HG02642 (cell line): ENCODE data around the gene STARD10.

Source experiments
- ATAC-seq: cut with Tn5 transposase; IDR thresholded peaks from one replicate; pipeline ENCODE4 v1.9.1; 2021; ENCODE audit warnings: mild to moderate bottlenecking; ENCODE audit not compliant: unreplicated experiment, poor library complexity

The STARD10 gene

DNA sequence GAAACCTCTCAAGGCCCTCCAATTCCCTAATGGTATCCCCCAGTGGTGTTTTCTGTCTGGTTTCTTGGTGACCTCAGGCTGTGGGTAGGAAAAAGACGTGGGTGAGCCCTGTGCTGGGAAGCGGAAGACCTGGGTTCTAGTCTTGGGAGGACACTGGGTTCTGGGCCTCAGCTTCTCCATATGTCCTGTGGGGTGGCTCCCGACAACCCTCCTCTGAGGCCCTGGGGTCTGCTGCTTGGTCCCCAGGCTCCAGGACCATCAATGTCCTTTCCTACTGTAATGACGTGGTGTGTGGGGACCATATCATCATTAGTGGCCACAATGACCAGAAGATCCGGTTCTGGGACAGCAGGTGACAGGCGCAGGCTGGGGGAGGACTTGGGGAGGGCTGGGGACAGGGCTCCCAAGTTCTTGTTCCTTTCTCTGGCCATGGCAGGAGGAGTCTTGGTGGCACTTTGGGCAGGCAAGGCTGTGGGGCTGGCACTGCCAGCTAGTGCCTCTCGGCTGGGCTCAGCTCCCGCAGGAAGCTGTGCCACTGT lies 33.2 kb upstream of the STARD10 start:
- ATAC-seq: no peak

DNA sequence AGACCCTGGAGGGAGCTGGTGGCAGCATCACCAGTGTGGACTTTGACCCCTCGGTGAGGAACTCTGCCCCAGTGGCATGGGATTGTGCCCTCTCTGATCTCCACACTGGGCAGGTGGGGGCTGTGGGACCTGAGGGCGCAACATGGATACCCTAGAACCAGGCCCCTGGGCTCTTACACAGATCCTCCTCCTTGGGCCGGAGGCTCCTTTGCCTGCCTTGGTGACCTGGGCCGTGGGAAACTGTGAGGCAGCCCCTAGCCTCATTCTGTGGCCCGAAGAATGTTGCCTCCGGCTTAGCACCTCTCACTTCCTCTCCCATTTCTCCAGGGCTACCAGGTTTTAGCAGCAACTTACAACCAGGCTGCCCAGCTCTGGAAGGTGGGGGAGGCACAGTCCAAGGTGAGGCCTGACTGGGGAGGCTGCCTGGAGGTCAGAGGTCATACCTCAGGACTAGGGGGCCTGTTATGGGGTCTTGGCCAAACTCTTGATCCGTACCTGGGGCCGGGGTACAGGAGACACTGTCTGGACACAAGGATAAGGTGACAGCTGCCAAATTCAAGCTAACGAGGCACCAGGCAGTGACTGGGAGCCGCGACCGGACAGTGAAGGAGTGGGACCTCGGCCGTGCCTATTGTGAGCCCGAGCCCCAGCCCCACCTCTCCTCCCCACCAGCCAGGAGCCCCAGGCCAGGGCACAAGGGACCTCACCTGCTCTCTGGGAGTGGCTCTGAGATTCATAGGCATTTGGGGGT lies 32.5 kb upstream of the STARD10 start:
- no peak for ATAC-seq

DNA sequence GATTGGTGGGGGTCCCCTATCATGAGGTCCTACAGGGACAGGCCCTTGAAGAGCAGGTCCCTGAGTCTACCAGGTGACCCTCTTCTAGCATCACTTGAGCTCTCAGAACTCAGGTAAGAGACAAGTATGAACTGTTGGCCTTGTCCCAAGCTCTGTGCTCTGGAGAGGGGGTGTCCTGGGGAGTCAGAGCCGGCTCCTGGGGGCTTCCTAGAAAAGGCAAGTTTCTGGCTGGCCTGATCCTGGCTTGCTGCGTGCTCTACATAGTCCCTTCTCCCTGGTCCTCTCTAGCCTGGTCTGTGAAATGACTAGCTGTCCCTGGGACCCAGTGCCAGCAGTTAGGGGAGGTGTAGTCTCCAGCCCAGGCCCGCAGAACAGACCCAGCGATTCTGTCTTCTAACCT lies 31.8 kb upstream of the STARD10 start:
- no peak for ATAC-seq

DNA sequence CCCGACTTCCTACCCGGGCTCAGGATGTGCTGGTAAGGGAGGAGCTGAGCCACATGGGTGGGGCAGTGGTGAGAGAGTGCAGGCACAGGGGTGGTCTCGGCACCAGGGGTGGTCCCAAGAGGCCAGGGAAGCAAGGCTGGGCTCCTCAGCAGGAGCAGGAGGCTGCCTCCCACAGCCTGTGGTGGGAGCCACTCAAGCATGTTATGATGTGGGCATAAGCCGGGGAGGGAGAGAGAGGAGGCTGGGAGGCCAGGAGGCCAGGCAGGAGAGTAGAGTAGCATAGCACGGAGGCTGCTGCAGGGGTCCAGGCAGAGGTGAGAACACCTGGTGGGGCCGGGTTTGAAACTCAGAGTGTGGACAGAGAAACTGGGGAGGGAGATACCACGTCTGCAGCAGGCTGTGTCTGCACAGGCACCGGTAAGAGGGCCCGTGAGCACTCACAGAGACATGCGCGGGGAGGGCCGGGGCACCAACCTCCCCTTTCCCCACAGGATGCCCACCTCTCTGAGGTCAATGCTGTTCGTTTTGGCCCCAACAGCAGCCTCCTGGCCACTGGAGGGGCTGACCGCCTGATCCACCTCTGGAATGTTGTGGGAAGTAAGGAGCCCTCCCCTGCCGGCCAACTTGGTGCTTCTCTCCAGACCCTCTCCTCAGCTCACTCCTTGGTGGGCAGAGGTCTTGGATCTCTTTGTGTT lies 31.1 kb upstream of the STARD10 start:
- no peak for ATAC-seq

- no peak for ATAC-seq
Observed at GRCh38 chr11:72824020-72824419, 30.2 kb upstream of the STARD10 start.

DNA sequence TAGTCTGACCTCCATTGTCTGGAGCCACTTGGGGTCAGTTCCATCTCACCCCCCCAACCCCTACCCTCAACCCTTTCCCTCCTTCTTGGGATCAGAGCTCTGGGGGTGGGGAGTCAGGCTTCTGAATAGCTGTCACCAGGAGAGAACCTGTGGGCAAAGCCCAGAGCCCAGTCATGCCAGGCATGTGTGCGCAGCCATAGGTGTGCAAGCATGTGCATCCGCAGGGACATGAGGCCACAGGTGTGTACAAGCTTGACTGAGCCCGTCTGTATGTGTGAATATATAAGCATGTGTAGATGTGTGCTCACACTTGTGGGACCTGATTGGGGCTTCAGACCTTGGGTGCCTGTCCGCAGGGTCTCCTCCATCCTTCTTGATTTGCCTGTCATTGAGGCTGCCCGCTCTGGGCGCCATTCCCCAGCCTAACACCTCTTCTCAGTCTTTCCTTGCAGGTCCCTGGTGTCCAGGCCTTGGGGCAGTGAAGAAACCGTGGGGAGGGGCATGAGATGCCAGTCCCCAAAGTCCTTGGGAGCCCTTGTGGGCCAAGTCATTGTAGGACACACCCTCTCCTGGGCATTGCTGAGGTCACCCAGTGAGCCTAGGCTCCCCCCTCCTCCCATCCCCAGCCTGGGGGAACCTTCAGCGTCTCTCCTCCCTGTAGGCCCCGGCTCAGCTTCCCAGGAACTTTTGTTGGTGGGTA lies 29.4 kb upstream of the STARD10 start:
- no peak for ATAC-seq

GRCh38 chr11:72821920-72822799 lies 28.3 kb upstream of the STARD10 start:
- no peak for ATAC-seq

DNA sequence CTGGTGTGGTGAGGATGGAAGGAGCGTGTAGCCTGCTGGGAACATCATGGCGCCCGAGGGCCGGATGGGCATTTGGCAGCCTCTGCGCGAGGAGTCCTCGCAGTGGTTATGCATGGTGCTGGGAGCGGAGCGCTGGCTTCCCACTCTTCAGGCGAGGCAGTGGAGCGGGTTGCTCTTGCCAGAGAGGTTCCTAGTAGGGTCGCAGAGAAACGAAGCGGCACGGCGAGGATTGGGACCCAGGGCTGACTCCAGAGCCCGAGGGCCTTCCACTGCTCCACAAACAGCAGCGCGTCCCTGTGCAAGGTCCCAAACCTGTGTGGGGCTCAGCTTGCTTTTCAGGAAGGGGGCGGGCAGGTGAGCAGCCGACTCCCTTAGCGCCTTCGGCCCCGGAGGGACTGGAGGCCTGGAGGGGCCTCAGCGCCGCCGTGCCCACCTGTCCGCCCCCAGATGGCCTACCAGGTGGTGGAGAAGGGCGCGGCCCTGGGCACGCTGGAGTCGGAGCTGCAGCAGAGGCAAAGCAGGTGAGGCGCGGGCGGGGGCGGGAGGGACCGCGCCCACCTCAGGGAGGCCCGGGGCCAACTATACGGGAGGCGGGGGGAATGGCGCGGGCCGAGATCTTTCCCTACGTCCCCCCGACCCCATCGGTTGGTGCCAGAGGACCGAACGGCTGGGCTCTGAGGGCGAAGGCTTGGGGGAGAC lies 27.5 kb upstream of the STARD10 start:
- no peak for ATAC-seq

- no peak for ATAC-seq
Observed at GRCh38 chr11:72820439-72821139, 26.7 kb upstream of the STARD10 start.

DNA sequence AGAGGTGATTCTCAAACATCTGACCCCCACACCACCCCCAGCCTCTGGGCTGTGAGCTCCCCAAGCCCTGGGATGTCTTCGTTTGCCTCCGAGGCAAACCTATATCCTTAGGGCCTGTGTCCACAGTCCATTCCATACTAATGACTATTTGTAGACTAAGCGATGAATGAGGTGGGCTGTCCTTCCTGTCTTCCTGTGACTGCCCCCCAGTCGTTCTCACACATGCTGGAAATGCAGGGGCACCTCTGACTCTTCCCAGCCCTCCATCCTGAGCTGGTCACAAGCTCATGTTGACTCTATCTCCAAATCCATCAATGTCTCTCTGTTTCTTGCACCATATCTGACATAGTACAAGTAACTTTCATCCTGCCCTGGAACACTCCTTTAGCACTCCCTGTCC lies 25.1 kb upstream of the STARD10 start:
- ATAC-seq: no peak

DNA sequence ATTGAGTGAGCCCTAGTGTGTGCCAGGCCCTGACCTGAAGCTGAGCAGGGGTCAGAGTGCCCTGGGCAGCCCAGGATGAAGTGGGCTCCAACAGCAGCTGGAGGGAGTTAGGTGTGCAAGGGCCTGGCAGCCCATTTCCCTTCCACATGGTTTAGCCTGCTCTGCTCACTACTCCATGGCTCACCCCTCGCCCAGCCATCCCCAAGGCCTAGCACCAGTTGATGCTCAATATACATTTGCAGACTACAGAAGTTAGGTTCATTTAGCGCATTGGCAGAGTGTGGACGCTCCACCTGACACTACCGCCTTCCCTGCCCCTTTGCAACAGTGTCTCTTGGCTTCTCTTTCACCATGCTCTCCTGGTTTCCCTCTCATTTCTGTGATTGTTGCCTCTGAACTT lies 24.1 kb upstream of the STARD10 start:
- no peak for ATAC-seq

GRCh38 chr11:72816404-72816990 lies 22.6 kb upstream of the STARD10 start:
- ATAC-seq: no peak

DNA sequence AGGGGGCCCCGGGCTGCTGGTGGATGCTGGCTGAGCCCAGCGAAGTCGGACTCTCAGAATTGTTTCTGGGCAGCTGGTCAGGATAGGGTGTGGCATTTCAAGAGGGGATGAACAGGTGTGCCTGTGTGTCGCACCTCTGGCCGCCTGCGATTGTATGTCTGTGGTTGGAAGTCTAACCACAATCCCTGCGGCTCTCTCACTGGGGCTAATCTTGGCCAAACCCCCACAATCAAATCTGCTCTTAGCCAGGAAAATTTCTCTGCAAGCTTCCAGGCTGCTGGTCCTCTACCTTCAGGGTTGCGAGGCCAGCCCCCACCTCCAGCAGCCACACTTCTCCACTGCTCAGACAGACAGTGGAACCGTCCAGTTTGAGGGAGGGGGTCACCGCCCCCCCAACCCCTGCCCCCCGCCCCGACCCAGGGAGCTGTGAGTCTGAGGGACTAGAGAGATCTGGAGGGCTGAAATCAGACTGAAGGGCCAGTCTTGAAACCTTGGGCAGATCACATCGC lies 21.3 kb upstream of the STARD10 start:
- no peak for ATAC-seq

- ATAC-seq: peak; percentile 66
Observed at GRCh38 chr11:72814286-72815109, 20.7 kb upstream of the STARD10 start, which contains the start of gene ATG16L2. Gene ATG16L2, plus strand, starts transcription at chr11:72814411. Its CDS starts 35 bp downstream, at chr11:72814446.

- ATAC-seq: peak; percentile 59
Observed at GRCh38 chr11:72813740-72814285, 20.0 kb upstream of the STARD10 start.

DNA sequence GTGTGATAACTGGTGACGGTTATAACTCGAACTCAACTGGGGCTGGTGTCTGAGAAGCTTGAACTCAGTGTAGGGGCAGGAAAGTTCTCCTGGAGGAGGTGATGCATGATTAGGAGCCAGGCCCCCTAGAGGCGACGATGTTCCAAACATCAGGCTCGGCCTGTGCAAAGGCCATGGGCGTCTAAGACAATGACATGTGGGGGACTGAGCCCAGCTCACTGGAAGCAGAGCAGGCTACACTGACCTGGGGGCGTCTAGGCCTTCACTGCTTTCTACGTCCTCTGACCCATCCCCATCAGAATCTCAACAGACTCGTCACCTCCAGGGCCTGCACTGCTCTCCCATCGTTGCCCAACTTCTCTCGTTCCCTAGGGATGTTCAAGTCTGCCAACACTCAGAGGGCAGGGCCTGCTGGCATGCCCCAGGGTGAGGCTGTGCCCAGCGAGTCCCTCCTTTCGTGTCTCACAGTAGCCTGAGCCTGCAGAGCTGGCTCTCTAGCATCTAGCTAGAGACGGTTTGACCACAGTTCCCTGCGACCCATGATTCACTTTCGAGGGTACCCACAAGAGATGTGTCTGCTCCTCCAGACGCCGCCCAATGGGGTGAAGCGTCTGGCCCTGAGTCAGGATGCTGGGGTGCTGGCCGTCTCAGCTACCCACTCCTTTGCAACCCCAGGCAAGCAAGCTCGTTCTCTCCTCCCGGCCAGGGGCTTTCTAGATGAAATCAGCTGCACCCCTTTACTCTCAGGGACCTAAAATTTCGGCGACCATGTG lies 19.3 kb upstream of the STARD10 start:
- ATAC-seq: peak; percentile 23
